B cell (primary cell): Measurements from ENCODE around the gene NRL.

ENCODE experiments used
- EZH2 ChIP-seq: IDR thresholded peaks from 2 replicates; pipeline ENCODE4 v1.6.1; 2012; ENCODE audit warnings: borderline replicate concordance, low read depth, mild to moderate bottlenecking, moderate library complexity, low read length; ENCODE audit not compliant: insufficient read depth, poor library complexity, severe bottlenecking
- TF ChIP-seq, protein P1 (sequence below): fragments of 200-600 bp; IDR thresholded peaks from one replicate; pipeline ENCODE4 v1.8.0; 2022; ENCODE audit warnings: antibody characterized with exemption, mild to moderate bottlenecking

DNA sequence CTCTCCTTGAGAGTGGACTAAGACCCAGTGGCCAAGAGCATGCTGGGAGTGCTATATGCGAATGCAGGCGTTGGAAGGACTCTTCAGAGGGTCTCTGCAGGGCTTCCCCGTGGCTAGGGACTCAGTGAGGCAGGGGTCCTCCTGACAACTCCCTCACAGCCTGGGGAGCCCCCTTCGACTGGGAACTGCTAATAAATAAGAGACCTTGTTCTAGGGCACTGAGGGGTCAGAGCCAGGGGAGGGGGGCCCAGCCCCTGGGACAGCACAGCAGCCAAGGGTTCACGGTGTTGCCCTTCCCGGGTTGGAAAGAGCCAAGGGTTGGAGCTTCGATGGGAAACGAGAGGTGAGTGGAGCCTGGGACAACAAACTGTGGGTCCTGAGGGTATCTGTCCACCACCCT is 49.3 kb downstream of the NRL start:
- TF ChIP-seq, protein P1, sequence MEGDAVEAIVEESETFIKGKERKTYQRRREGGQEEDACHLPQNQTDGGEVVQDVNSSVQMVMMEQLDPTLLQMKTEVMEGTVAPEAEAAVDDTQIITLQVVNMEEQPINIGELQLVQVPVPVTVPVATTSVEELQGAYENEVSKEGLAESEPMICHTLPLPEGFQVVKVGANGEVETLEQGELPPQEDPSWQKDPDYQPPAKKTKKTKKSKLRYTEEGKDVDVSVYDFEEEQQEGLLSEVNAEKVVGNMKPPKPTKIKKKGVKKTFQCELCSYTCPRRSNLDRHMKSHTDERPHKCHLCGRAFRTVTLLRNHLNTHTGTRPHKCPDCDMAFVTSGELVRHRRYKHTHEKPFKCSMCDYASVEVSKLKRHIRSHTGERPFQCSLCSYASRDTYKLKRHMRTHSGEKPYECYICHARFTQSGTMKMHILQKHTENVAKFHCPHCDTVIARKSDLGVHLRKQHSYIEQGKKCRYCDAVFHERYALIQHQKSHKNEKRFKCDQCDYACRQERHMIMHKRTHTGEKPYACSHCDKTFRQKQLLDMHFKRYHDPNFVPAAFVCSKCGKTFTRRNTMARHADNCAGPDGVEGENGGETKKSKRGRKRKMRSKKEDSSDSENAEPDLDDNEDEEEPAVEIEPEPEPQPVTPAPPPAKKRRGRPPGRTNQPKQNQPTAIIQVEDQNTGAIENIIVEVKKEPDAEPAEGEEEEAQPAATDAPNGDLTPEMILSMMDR: no peak
- no peak for TF ChIP-seq EZH2
